IMR-90 (cell line): ENCODE measurements around the gene POLR1A. TPM values are rescaled to one million over a fixed set of nuclear protein-coding genes. Genes with fewer than 3 reads are reported as not detected.

Source experiments
- ATAC-seq: fragments of 200-7000 bp; cut with Tn5 transposase; 2 replicates; pipeline ENCODE4 v1.9.1; 2020; ENCODE audit warnings: low read depth, mild to moderate bottlenecking, moderate library complexity
- BruUV-seq: library from RNA; stranded (reverse); fragments of 400-500 nt; replicated peaks from 2 replicates; lab custom pipeline; 2021; lab: Mats Ljungman, UMichigan
- CTCF ChIA-PET: fragments of 300-600 bp; formaldehyde crosslinking; extraction: SDS; loops from one replicate; lab custom pipeline; 2021; ENCODE audit warnings: antibody characterized with exemption; lab: Yijun Ruan, JAX
- POLR2A ChIA-PET: fragments of 300-600 bp; sonication (Branson Sonifier 250); formaldehyde crosslinking; loops from one replicate; lab custom pipeline; 2022; ENCODE audit warnings: antibody characterized with exemption; ENCODE audit not compliant: unreplicated experiment; lab: Charles Lee
- DNase-seq: peaks from one replicate; pipeline ENCODE4 v3.0.0; 2013
- H2AFZ ChIP-seq: replicated peaks from 2 replicates; pipeline ENCODE3; 2013; ENCODE audit warnings: low read length, mild to moderate bottlenecking; ENCODE audit not compliant: poor library complexity
- H2AK5ac ChIP-seq: 2 replicates; pipeline ENCODE4 v1.6.1; 2013; ENCODE audit warnings: low read depth, low read length, inconsistent platforms
- H2AK9ac ChIP-seq: replicated peaks from 2 replicates; pipeline ENCODE3; 2013; ENCODE audit warnings: mild to moderate bottlenecking, low read depth, low read length, moderate library complexity; ENCODE audit not compliant: poor library complexity
- H2BK120ac ChIP-seq: 2 replicates; pipeline ENCODE4 v1.6.1; 2013; ENCODE audit warnings: low read depth, low read length, inconsistent platforms
- H2BK15ac ChIP-seq: 3 replicates; pipeline ENCODE4 v1.6.1; 2013; ENCODE audit warnings: low read depth, low read length, inconsistent platforms
- H2BK20ac ChIP-seq: 2 replicates; pipeline ENCODE4 v1.6.1; 2013; ENCODE audit warnings: low read depth, mild to moderate bottlenecking, inconsistent platforms, low read length, moderate library complexity
- H2BK5ac ChIP-seq: 2 replicates; pipeline ENCODE4 v1.6.1; 2013; ENCODE audit warnings: mild to moderate bottlenecking, low read depth, low read length, inconsistent platforms; ENCODE audit not compliant: poor library complexity, severe bottlenecking
- H3K14ac ChIP-seq: replicated peaks from 2 replicates; pipeline ENCODE4 v1.6.1; 2013; ENCODE audit warnings: low read depth, low read length, inconsistent platforms
- H3K18ac ChIP-seq: 2 replicates; pipeline ENCODE4 v1.6.1; 2013; ENCODE audit warnings: low read depth, low read length, control low read depth
- H3K23ac ChIP-seq: 2 replicates; pipeline ENCODE4 v1.6.1; 2013; ENCODE audit warnings: low read depth, low read length, inconsistent platforms
- H3K27ac ChIP-seq: 2 replicates; pipeline ENCODE4 v1.5.1; 2013; ENCODE audit warnings: mild to moderate bottlenecking, control low read depth, low read length; ENCODE audit not compliant: insufficient read depth
- H3K27me3 ChIP-seq: 2 replicates; pipeline ENCODE4 v1.6.1; 2013; ENCODE audit warnings: low read length; ENCODE audit not compliant: control insufficient read depth, insufficient read depth
- H3K36me3 ChIP-seq: 2 replicates; pipeline ENCODE4 v1.6.1; 2013; ENCODE audit warnings: low read length, mixed read lengths; ENCODE audit not compliant: control insufficient read depth, insufficient read depth
- H3K4ac ChIP-seq: 2 replicates; pipeline ENCODE4 v1.6.1; 2013; ENCODE audit warnings: low read depth, low read length, inconsistent platforms
- H3K4me1 ChIP-seq: 2 replicates; pipeline ENCODE4 v1.6.1; 2013; ENCODE audit warnings: low read length, mixed read lengths; ENCODE audit not compliant: control insufficient read depth, insufficient read depth
- H3K4me2 ChIP-seq: 2 replicates; pipeline ENCODE4 v1.6.1; 2013; ENCODE audit warnings: low read depth, mild to moderate bottlenecking, control low read depth, low read length, moderate library complexity
- H3K4me3 ChIP-seq: 2 replicates; pipeline ENCODE4 v1.5.1; 2013; ENCODE audit warnings: low read depth, mild to moderate bottlenecking, control low read depth, low read length, moderate library complexity; ENCODE audit not compliant: insufficient read depth
- H3K56ac ChIP-seq: 2 replicates; pipeline ENCODE4 v1.6.1; 2013; ENCODE audit warnings: low read length, inconsistent platforms; ENCODE audit not compliant: insufficient read depth; ENCODE audit errors: extremely low read depth
- H3K79me1 ChIP-seq, 2 experiments: 2 replicates each; pipeline ENCODE4 v1.6.1; 2013; ENCODE audit warnings: low read length in 2 of 2, inconsistent platforms in 1 of 2, low read depth in 1 of 2
- H3K9ac ChIP-seq: 2 replicates; pipeline ENCODE4 v1.6.1; 2013; ENCODE audit warnings: low read depth, low read length, control low read depth
- H3K9me1 ChIP-seq: 2 replicates; pipeline ENCODE4 v1.6.1; 2013; ENCODE audit warnings: low read length, inconsistent platforms; ENCODE audit not compliant: insufficient read depth
- H3K9me3 ChIP-seq: 2 replicates; pipeline ENCODE4 v1.6.1; 2013; ENCODE audit warnings: low read length; ENCODE audit not compliant: control insufficient read depth, insufficient read depth
- H4K20me1 ChIP-seq: 2 replicates; pipeline ENCODE4 v1.6.1; 2013; ENCODE audit warnings: low read length, inconsistent platforms; ENCODE audit not compliant: insufficient read depth
- H4K5ac ChIP-seq: 2 replicates; pipeline ENCODE4 v1.6.1; 2013; ENCODE audit warnings: mild to moderate bottlenecking, low read depth, low read length, control low read depth
- H4K8ac ChIP-seq, 2 experiments: 2 replicates each; pipeline ENCODE4 v1.6.1; 2013; ENCODE audit warnings: low read depth in 2 of 2, low read length in 2 of 2, control low read depth in 1 of 2, inconsistent platforms in 1 of 2
- H4K91ac ChIP-seq: 2 replicates; pipeline ENCODE4 v1.6.1; 2013; ENCODE audit warnings: low read depth, low read length, inconsistent platforms; ENCODE audit not compliant: insufficient read depth
- RAD21 ChIP-seq: IDR thresholded peaks from 2 replicates; pipeline ENCODE4 v1.6.1; 2012; ENCODE audit warnings: low read length, improper control_type of control experiment
- WGBS, 2 experiments: methylation state at CpG; one replicate each; pipeline versions ENCODE4 v1.1.5 to v1.1.7; 2013; ENCODE audit warnings: missing lambda C conversion rate in 2 of 2; ENCODE audit not compliant: insufficient read length in 1 of 2; ENCODE audit errors: extremely low coverage in 2 of 2; 5-methylcytosine and 5-hydroxymethylcytosine counted together
- dilution Hi-C: fragments of 300-500 bp; cut with HindIII; formaldehyde crosslinking; loops from one replicate; pipeline ENCODE4 v1.14.3; 2018; ENCODE audit warnings: low sequenced_read_pairs; ENCODE audit not compliant: unreplicated experiment
- in situ Hi-C: fragments of 300-500 bp; cut with MboI; formaldehyde crosslinking; loops from 3 replicates; pipeline ENCODE4 v1.14.3; 2019; ENCODE audit warnings: low sequenced_read_pairs, inconsistent platforms, mixed read lengths
- intact Hi-C: fragments of 100-400 bp; cut with micrococcal nuclease; formaldehyde crosslinking; loops from 2 replicates; pipeline ENCODE4 v1.10.0; 2022
- polyA plus RNA-seq, 3 experiments: library from polyadenylated mRNA; depleted of rRNA; stranded (reverse); fragments of >200 nt; gene quantifications; 2 replicates each; pipeline ENCODE4 v1.2.3, GENCODE V29; 2012; ENCODE audit warnings: low replicate concordance in 1 of 3
- total RNA-seq: library from RNA; depleted of rRNA; stranded (reverse); fragments of >200 nt; gene quantifications from 2 replicates; pipeline ENCODE4 v1.2.3, GENCODE V29; 2012
- TF ChIP-seq, protein P1 (sequence below): conservative IDR thresholded peaks from 2 replicates; pipeline ENCODE4 v1.5.1; 2012; ENCODE audit warnings: mild to moderate bottlenecking, low read depth, low read length, improper control_type of control experiment

The POLR1A gene
- total and polyA plus RNA-seq, 2 of the 4 experiments (the other 2 are of a cell fraction): 7.6 to 27.4 TPM

DNA sequence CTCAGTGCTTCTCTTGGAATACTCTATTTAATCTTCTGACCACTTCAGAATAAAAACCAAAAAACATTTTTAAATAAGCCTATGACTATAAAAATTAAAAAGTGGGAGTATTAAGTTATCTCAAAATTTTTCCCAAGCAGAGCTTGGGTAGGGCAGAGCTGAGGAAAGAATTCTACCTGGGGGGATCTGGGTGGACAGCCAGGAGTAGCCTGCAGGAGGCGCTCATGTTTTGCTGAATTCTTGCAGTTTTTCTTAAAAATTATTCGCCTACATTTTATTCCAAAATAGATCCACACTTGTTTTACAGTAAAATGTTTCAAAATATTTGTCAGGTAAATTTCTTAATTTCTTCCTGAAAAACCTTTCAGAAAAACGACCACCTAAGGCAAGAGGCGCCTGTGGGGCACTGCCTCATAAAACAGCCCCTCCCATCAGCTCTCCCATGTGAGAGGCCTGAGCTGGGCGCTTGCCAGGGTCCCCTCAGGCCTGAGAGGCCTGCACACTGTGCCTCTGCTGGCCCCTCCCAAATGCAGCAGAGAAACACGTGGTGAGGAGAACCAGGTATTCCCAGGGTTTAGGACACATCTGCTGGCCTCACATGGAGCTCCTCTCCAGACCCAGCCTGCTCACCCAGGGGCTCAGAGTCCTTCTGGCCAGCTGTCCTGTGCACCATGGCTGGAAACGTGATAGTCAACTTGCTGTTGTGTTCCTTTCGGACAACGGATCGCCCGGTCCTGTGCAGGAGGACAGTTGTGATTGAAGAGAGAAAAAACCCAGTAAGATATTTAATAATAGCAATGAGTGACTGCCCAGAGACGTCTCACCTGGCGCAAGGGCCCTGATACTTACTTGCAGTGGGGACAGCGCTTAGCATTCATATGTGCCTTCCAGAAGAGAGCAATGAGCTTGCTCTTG, 17.5 kb downstream of the POLR1A start:
- Histone ChIP-seq H3K23ac (no peak overlapping the region), H3K4me3 (no peak overlapping the region), H3K9me1 (no peaks in the 10 kb centered on the region), H3K18ac (no peak overlapping the region), H3K4me2 (no peak overlapping the region), H3K79me1 (peaks cover 0 to 4% of the 10 kb centered on the region in 2 experiments; a peak in 1 of 4 replicates), H3K4ac (no peak overlapping the region), H4K8ac (no peak overlapping the region), H2BK15ac (no peak overlapping the region), H2AK5ac (no peak overlapping the region), H3K56ac (no peak overlapping the region), H3K14ac (no peak overlapping the region), H3K36me3 (peaks cover 43% of the 10 kb centered on the region), H3K4me1 (no peaks in the 10 kb centered on the region), H2BK120ac (no peak overlapping the region), H3K27me3 (no peaks in the 10 kb centered on the region), H2BK5ac (no peak overlapping the region), H3K27ac (no peak overlapping the region), H2BK20ac (no peak overlapping the region), H4K20me1 (no peaks in the 10 kb centered on the region), H2AFZ (no peak overlapping the region), H3K9ac (no peak overlapping the region), H4K5ac (no peak overlapping the region), H2AK9ac (no peak overlapping the region), H4K91ac (no peak overlapping the region), H3K9me3 (no peaks in the 10 kb centered on the region)
- intact Hi-C loops (loop anchor here (10.0 kb wide), 1 partner anchor 333 kb away; the partner anchor contains the start of gene ATOH8), in situ Hi-C loops (no loop called here), dilution Hi-C loops (no loop called here)
- ATAC-seq (no peak), DNase-seq (no peak)
- ChIA-PET POLR2A (interaction anchor here (1.0 kb wide), 1 partner anchor 11 kb away, joined by 4 read pairs; no protein-coding TSS in a partner anchor), CTCF (interaction anchor here (0.9 kb wide), 1 partner anchor 10 kb away, joined by 3 read pairs; no protein-coding TSS in a partner anchor)
- TF ChIP-seq, protein P1, sequence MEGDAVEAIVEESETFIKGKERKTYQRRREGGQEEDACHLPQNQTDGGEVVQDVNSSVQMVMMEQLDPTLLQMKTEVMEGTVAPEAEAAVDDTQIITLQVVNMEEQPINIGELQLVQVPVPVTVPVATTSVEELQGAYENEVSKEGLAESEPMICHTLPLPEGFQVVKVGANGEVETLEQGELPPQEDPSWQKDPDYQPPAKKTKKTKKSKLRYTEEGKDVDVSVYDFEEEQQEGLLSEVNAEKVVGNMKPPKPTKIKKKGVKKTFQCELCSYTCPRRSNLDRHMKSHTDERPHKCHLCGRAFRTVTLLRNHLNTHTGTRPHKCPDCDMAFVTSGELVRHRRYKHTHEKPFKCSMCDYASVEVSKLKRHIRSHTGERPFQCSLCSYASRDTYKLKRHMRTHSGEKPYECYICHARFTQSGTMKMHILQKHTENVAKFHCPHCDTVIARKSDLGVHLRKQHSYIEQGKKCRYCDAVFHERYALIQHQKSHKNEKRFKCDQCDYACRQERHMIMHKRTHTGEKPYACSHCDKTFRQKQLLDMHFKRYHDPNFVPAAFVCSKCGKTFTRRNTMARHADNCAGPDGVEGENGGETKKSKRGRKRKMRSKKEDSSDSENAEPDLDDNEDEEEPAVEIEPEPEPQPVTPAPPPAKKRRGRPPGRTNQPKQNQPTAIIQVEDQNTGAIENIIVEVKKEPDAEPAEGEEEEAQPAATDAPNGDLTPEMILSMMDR: peak; percentile 24; the same call in 1 of the 2 replicates
- no peak for TF ChIP-seq RAD21
- 20% methylated on average over 1 of the region's 14 CpGs; no CpG with 5 or more reads in 1 of the 2 experiments for WGBS, 2 experiments
- no TSS peak for BruUV-seq
